ENCODE results near the gene PDGFC. TPM values are rescaled to one million over a fixed set of nuclear protein-coding genes. Genes with fewer than 3 reads are reported as not detected.

The PDGFC gene
- total RNA-seq, 1 donor from 2014 or later: 82.5 TPM

- H3K4me3 ChIP-seq (ENCODE audit: low read depth, low read length): no peak overlapping the region
- H3K27me3 ChIP-seq (ENCODE audit: control insufficient read depth, insufficient read depth, low read length): no peaks in the 10 kb centered on the region
- no peaks in the 10 kb centered on the region for H3K36me3 ChIP-seq (ENCODE audit: control insufficient read depth, insufficient read depth, low read length)
- DNase-seq (ENCODE audit: low read depth): no peak
- no peak for TF ChIP-seq CTCF (IDR thresholded peaks at IDR 0.05; ENCODE audit: insufficient read depth, low read length, poor library complexity, severe bottlenecking)
These were observed 41.2 kb upstream of the PDGFC start for GRCh38 chr4:157012781-157013180.

GRCh38 chr4:157012296-157012695 is 40.7 kb upstream of the PDGFC start:
- no peak for DNase-seq (ENCODE audit: low read depth)
- Histone ChIP-seq H3K27me3 (ENCODE audit: control insufficient read depth, insufficient read depth, low read length) (no peaks in the 10 kb centered on the region), H3K4me3 (ENCODE audit: low read depth, low read length) (no peak overlapping the region), H3K36me3 (ENCODE audit: control insufficient read depth, insufficient read depth, low read length) (no peaks in the 10 kb centered on the region)
- no peak for TF ChIP-seq CTCF (IDR thresholded peaks at IDR 0.05; ENCODE audit: insufficient read depth, low read length, poor library complexity, severe bottlenecking)

GRCh38 chr4:157010630-157011029 is 39.0 kb upstream of the PDGFC start:
- no peak for DNase-seq (ENCODE audit: low read depth)
- no peaks in the 10 kb centered on the region for H3K27me3 ChIP-seq (ENCODE audit: control insufficient read depth, insufficient read depth, low read length)
- no peak overlapping the region for H3K4me3 ChIP-seq (ENCODE audit: low read depth, low read length)
- H3K36me3 ChIP-seq (ENCODE audit: control insufficient read depth, insufficient read depth, low read length): no peaks in the 10 kb centered on the region
- no peak for TF ChIP-seq CTCF (IDR thresholded peaks at IDR 0.05; ENCODE audit: insufficient read depth, low read length, poor library complexity, severe bottlenecking)

- no peak for DNase-seq (ENCODE audit: low read depth)
- TF ChIP-seq CTCF (IDR thresholded peaks at IDR 0.05; ENCODE audit: insufficient read depth, low read length, poor library complexity, severe bottlenecking): no peak
- H3K27me3 ChIP-seq (ENCODE audit: control insufficient read depth, insufficient read depth, low read length): no peaks in the 10 kb centered on the region
These were observed 34.2 kb upstream of the PDGFC start for GRCh38 chr4:157005831-157006230.

GRCh38 chr4:157005193-157005592 is 33.6 kb upstream of the PDGFC start:
- Histone ChIP-seq H3K4me3 (ENCODE audit: low read depth, low read length) (no peak overlapping the region), H3K27me3 (ENCODE audit: control insufficient read depth, insufficient read depth, low read length) (no peaks in the 10 kb centered on the region), H3K36me3 (ENCODE audit: control insufficient read depth, insufficient read depth, low read length) (no peaks in the 10 kb centered on the region)
- DNase-seq (ENCODE audit: low read depth): no peak
- no peak for TF ChIP-seq CTCF (IDR thresholded peaks at IDR 0.05; ENCODE audit: insufficient read depth, low read length, poor library complexity, severe bottlenecking)

More at GRCh38 chr4:157005831-157006230, 34.2 kb upstream of the PDGFC start:
- Histone ChIP-seq H3K36me3 (ENCODE audit: control insufficient read depth, insufficient read depth, low read length) (no peaks in the 10 kb centered on the region), H3K4me3 (ENCODE audit: low read depth, low read length) (no peak overlapping the region)
